K562 (cell line): ENCODE measurements around the gene ZNF747. TPM values are rescaled to one million over a fixed set of nuclear protein-coding genes. Genes with fewer than 3 reads are reported as not detected.
A peak's percentile ranks its signal among the peaks of the same experiment; 100 is the strongest.

Experiments
- CREM ChIP-seq: IDR thresholded peaks from 2 replicates; pipeline ENCODE4 v1.6.1; 2014; ENCODE audit warnings: antibody characterized with exemption, low read depth
- CSDE1 ChIP-seq, 2 experiments: fragments of 450-650 bp; IDR thresholded peaks; 2 replicates each; pipeline ENCODE4 v1.6.1; 2016; ENCODE audit warnings: mild to moderate bottlenecking in 1 of 2
- ELF4 ChIP-seq: fragments of 450-650 bp; formaldehyde crosslinking; IDR thresholded peaks from 2 replicates; pipeline ENCODE4 v1.4.0; 2022; ENCODE audit warnings: missing genetic modification characterization
- ERF ChIP-seq: fragments of 450-650 bp; formaldehyde crosslinking; IDR thresholded peaks from 2 replicates; pipeline ENCODE4 v1.4.0; 2020; ENCODE audit warnings: mild to moderate bottlenecking, mixed read lengths
- ETS2 ChIP-seq: IDR thresholded peaks from 2 replicates; pipeline ENCODE4 v1.6.1; 2016; ENCODE audit warnings: borderline replicate concordance, missing genetic modification characterization, mild to moderate bottlenecking, moderate library complexity, missing compliant biosample characterization; ENCODE audit not compliant: poor library complexity, severe bottlenecking
- HCFC1 ChIP-seq: IDR thresholded peaks from 2 replicates; pipeline ENCODE4 v1.6.1; 2012; ENCODE audit warnings: low read depth, low read length, improper control_type of control experiment
- JUN ChIP-seq, 2 experiments: sonication (generic) in 1 of 2; formaldehyde crosslinking in 1 of 2; IDR thresholded peaks; 2 replicates each; pipeline versions ENCODE4 v1.6.1 to v1.8.0; 2012 to 2022; ENCODE audit warnings: borderline replicate concordance in 2 of 2, mild to moderate bottlenecking in 2 of 2, improper control_type of control experiment in 1 of 2, low read depth in 1 of 2, low read length in 1 of 2, missing genetic modification reagents in 1 of 2
- KLF1 ChIP-seq: fragments of 450-650 bp; IDR thresholded peaks from 2 replicates; pipeline ENCODE4 v1.6.1; 2016; ENCODE audit warnings: missing genetic modification characterization, missing compliant biosample characterization
- MBD2 ChIP-seq: sonication (generic); IDR thresholded peaks from 2 replicates; pipeline ENCODE4 v1.6.1; 2016; ENCODE audit warnings: low read depth, borderline replicate concordance
- MEIS2 ChIP-seq: fragments of 450-650 bp; IDR thresholded peaks from 2 replicates; pipeline ENCODE4 v1.6.1; 2014; ENCODE audit warnings: mild to moderate bottlenecking; ENCODE audit not compliant: partially characterized antibody
- PCBP1 ChIP-seq: fragments of 200-400 bp; formaldehyde crosslinking; IDR thresholded peaks from 2 replicates; pipeline ENCODE4 v1.6.1; 2018; ENCODE audit warnings: mild to moderate bottlenecking, low read depth, low read length; ENCODE audit not compliant: poor library complexity, severe bottlenecking
- PHF20 ChIP-seq: fragments of 450-650 bp; IDR thresholded peaks from 2 replicates; pipeline ENCODE4 v1.6.1; 2018; ENCODE audit not compliant: partially characterized antibody
- POLR2AphosphoS5 ChIP-seq: IDR thresholded peaks from 2 replicates; pipeline ENCODE4 v1.6.1; 2011; ENCODE audit warnings: mild to moderate bottlenecking, low read depth, low read length, moderate library complexity; ENCODE audit not compliant: control insufficient read depth, insufficient read depth
- RB1 ChIP-seq: fragments of 450-650 bp; IDR thresholded peaks from 2 replicates; pipeline ENCODE4 v1.6.1; 2017; ENCODE audit warnings: low read depth, mild to moderate bottlenecking
- RBBP5 ChIP-seq: fragments of 200-600 bp; sonication (generic); IDR thresholded peaks from 2 replicates; pipeline ENCODE4 v1.6.1; 2012; ENCODE audit warnings: borderline replicate concordance, mild to moderate bottlenecking, low read length, control low read depth, inconsistent platforms; ENCODE audit not compliant: insufficient read depth, poor library complexity, severe bottlenecking
- ZBTB11 ChIP-seq, 3 experiments: fragments of 200-800 bp in 1 of 3; fragments of 250-450 bp in 1 of 3; fragments of 450-650 bp in 1 of 3; sonication (Bioruptor Pico) in 1 of 3; sonication (Bioruptor generic) in 1 of 3; formaldehyde crosslinking in 1 of 3; IDR thresholded peaks; 2 replicates each; pipeline versions ENCODE4 v1.6.1 to v1.8.0; 2016 to 2022; ENCODE audit warnings: mild to moderate bottlenecking in 2 of 3, missing genetic modification characterization in 2 of 3, missing compliant biosample characterization in 1 of 3, moderate library complexity in 1 of 3
- ZNF263 ChIP-seq: sonication (generic); formaldehyde crosslinking; IDR thresholded peaks from 2 replicates; pipeline ENCODE4 v1.8.0; 2022; ENCODE audit warnings: mild to moderate bottlenecking, missing genetic modification reagents, borderline replicate concordance
- ZNF583 ChIP-seq: fragments of 250-450 bp; sonication (Bioruptor Pico); IDR thresholded peaks from 2 replicates; pipeline ENCODE4 v1.4.0; 2020
- polyA plus RNA-seq, 8 experiments: library from polyadenylated mRNA; depleted of rRNA in 4 of 8; stranded (reverse) in 5 of 8; unstranded in 3 of 8; fragments of >200 nt; fragmentation: Nextera tagmentation in 2 of 8; fragmentation: Illumina TruSeq in 1 of 8; extraction: Ambion mirVana in 2 of 8; extraction: Trizol in 1 of 8; gene quantifications; 2 replicates each; pipeline versions ENCODE4 v1.2.1 to v1.2.3, GENCODE V29; 2011 to 2014; ENCODE audit warnings: inconsistent platforms in 1 of 8, missing spikeins in 1 of 8
- total RNA-seq, 7 experiments: library from RNA; depleted of rRNA in 6 of 7; stranded (reverse); fragments of >200 nt in 6 of 7; fragmentation: Illumina TruSeq in 2 of 7; extraction: Trizol in 2 of 7; gene quantifications; 2 replicates each; pipeline versions ENCODE4 v1.2.1 to v1.2.3, GENCODE V29; 2011 to 2021; ENCODE audit warnings: low replicate concordance in 1 of 7
- TF ChIP-seq, protein P1 (sequence below): fragments of 250-450 bp; sonication (Bioruptor Pico); IDR thresholded peaks from 2 replicates; pipeline ENCODE4 v1.9.0; 2021; ENCODE audit warnings: mild to moderate bottlenecking, inconsistent platforms
- TF ChIP-seq, protein P2 (sequence below): sonication (generic); formaldehyde crosslinking; IDR thresholded peaks from 2 replicates; pipeline ENCODE4 v1.9.0; 2022; ENCODE audit warnings: mild to moderate bottlenecking, missing genetic modification reagents

ZNF747 gene
- total and polyA plus RNA-seq, 9 of the 15 experiments (the other 6 are each of a cell fraction or from before 2014, with no cell fraction given): 0.14 to 3.3 (median 1.5) TPM

DNA sequence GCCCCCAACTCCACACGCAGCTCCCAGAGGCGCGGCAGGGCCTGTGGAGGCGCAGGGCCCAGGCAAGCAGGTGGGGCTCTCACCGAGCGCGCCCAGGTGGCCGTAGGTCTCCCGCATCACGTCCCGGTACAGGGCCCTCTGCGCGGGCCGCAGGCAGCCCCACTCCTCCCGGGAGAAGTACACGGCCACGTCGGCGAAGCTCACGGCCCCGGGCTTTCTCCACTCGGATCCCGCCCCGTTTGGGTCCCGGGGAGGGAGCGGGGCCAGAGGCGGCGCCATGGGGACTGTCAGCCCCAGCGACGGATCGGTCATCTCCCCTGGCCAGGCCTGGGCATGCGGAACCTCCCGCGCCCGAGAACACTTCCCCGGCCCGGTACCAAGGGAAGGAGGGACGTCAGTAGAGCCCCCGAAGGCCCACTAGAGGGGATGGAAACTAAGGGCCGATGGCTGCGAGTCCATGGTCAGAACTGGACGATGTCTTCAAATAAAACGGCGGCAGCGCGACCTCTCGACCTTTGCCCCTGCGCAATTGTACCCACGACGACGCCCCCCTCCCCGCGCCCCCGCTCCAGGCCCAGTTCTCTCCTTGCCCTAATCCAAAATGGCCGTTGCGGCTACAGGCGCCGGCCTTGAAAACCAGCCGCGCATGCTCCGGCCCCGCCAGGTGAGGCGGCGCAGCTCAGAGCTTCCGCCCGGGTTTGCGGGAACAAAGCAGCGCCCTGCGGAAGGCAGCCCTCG, at the start of gene ZNF747 (continued):
- TF ChIP-seq ZNF263 (CRISPR knock-in tag) (peak; percentile 29; the same call in 1 of the 2 replicates), ZNF583 (CRISPR knock-in tag) (peak; percentile 14; the same call in 1 of the 2 replicates), POLR2AphosphoS5 (peak; percentile 80), MEIS2 (peak; percentile 67), MBD2 (peak; percentile 78), CSDE1 (IDR thresholded peaks at IDR 0.05) (0 out of 4 replicates have a peak, but pooled peaks of 1 of the 2 experiments have one; percentile 48), KLF1 (tag) (0 out of 2 replicates have a peak, but pooled peaks have one; percentile 9), ERF (no peak), ZBTB11 (CRISPR knock-in tag; IDR thresholded peaks at IDR 0.05) (peak in 2 of 3 experiments; percentile 80 to 96; a peak in 4 of 6 replicates), CREM (peak; percentile 60), PHF20 (peak; percentile 69), RB1 (peak; percentile 42; the same call in 1 of the 2 replicates), HCFC1 (peak; percentile 91), ELF4 (CRISPR knock-in tag) (peak; percentile 47; the same call in 1 of the 2 replicates), PCBP1 (peak; percentile 72), JUN (IDR thresholded peaks at IDR 0.05; ENCODE audit: borderline replicate concordance, low read depth, low read length) (peak; percentile 35; the same call in 1 of the 2 replicates), JUN (CRISPR knock-in tag; IDR thresholded peaks at IDR 0.05; ENCODE audit: borderline replicate concordance) (no peak), RBBP5 (peak; percentile 39), ETS2 (tag) (no peak)
- TF ChIP-seq, protein P1, sequence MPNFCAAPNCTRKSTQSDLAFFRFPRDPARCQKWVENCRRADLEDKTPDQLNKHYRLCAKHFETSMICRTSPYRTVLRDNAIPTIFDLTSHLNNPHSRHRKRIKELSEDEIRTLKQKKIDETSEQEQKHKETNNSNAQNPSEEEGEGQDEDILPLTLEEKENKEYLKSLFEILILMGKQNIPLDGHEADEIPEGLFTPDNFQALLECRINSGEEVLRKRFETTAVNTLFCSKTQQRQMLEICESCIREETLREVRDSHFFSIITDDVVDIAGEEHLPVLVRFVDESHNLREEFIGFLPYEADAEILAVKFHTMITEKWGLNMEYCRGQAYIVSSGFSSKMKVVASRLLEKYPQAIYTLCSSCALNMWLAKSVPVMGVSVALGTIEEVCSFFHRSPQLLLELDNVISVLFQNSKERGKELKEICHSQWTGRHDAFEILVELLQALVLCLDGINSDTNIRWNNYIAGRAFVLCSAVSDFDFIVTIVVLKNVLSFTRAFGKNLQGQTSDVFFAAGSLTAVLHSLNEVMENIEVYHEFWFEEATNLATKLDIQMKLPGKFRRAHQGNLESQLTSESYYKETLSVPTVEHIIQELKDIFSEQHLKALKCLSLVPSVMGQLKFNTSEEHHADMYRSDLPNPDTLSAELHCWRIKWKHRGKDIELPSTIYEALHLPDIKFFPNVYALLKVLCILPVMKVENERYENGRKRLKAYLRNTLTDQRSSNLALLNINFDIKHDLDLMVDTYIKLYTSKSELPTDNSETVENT (CRISPR knock-in tag): peak; percentile 47; the same call in 1 of the 2 replicates
- TF ChIP-seq, protein P2, sequence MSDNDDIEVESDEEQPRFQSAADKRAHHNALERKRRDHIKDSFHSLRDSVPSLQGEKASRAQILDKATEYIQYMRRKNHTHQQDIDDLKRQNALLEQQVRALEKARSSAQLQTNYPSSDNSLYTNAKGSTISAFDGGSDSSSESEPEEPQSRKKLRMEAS: peak; percentile 73
